ENCODE results near the gene NSUN2. TPM values are rescaled to one million over a fixed set of nuclear protein-coding genes. Genes with fewer than 3 reads are reported as not detected.

The NSUN2 gene
- 36.7 and 54.2 TPM in 2 replicates for total RNA-seq

GRCh38 chr5:6632888-6633468, at the start of gene NSUN2, which contains the start of gene SRD5A1:
Gene NSUN2 (minus strand): TSS chr5:6633044. CDS start chr5:6632979, 65 bp downstream.
Gene SRD5A1 (plus strand): TSS chr5:6633440. CDS start chr5:6633577, 137 bp downstream.

Other genes starting within 250 kb of the NSUN2 start
- gene UBE2QL1, start 184.2 kb downstream of the NSUN2 start, total RNA-seq: not detected in 2 replicates
- 7.3 and 8.2 TPM in 2 replicates for gene SRD5A1, start 396 bp upstream of the NSUN2 start, total RNA-seq
- 14.3 and 26.2 TPM in 2 replicates for gene TENT4A, start 80.4 kb upstream of the NSUN2 start, total RNA-seq

Data from subcutaneous preadipocyte (primary cell).